DOHH2 (cell line): Measurements from ENCODE around the gene RAPGEF3.

ENCODE experiments used
- EZH2phosphoT487 ChIP-seq: fragments of 200-600 bp; sonication (generic); IDR thresholded peaks from 2 replicates; pipeline ENCODE4 v1.6.1; 2017; ENCODE audit warnings: borderline replicate concordance, mild to moderate bottlenecking, antibody characterized with exemption, low read length, moderate library complexity, mixed read lengths
- TF ChIP-seq, protein P1 (sequence below): fragments of 200-600 bp; sonication (generic); IDR thresholded peaks from one replicate; pipeline ENCODE4 v1.5.1; 2014; ENCODE audit warnings: antibody characterized with exemption, mild to moderate bottlenecking, low read depth, low read length; ENCODE audit not compliant: poor library complexity, severe bottlenecking

DNA sequence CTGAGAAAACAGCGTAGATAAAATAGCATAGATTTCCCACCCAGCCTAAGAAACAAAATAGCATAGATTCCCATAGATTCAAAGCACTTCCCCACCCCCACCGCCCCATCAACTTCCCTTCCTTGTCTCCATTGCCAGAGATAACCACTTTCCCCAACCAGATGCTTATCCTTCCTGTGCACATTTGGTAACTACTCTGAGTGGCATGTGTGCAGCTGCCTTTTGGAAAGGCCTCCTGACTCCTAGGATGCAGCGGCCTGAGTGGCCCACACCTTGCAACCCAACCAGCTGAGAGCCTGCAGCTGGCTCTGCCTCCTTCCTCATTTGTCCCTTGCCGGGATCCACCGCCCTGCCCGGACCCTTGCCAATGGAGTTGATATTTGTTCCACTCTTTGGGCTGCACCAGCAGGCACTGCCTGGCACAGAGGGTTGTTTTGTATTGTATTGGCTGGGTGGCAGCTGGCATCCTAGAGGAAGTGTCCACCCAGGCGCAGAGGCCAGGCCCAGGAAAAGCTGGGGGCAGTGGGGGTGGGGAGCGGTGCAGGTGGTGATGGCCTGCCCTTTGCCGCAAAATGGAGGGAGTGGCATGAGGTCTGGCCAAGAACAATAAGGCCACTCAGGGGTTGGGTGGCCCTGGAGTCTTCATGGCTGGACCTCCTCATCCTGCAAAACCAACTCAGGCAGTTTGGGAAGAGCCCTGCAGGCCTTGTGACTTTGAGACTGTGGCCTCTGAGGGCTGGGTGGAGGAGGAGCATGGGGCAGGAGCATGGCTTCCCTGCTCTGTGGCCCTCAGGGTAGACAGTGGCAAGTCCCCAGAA is 19.3 kb upstream of the RAPGEF3 start:
- TF ChIP-seq, protein P1, sequence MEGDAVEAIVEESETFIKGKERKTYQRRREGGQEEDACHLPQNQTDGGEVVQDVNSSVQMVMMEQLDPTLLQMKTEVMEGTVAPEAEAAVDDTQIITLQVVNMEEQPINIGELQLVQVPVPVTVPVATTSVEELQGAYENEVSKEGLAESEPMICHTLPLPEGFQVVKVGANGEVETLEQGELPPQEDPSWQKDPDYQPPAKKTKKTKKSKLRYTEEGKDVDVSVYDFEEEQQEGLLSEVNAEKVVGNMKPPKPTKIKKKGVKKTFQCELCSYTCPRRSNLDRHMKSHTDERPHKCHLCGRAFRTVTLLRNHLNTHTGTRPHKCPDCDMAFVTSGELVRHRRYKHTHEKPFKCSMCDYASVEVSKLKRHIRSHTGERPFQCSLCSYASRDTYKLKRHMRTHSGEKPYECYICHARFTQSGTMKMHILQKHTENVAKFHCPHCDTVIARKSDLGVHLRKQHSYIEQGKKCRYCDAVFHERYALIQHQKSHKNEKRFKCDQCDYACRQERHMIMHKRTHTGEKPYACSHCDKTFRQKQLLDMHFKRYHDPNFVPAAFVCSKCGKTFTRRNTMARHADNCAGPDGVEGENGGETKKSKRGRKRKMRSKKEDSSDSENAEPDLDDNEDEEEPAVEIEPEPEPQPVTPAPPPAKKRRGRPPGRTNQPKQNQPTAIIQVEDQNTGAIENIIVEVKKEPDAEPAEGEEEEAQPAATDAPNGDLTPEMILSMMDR: no peak
- TF ChIP-seq EZH2phosphoT487: no peak
